Adrenal gland (tissue), 12 donors: ENCODE data around the gene TDRD10. TPM values are rescaled to one million over a fixed set of nuclear protein-coding genes. Genes with fewer than 3 reads are reported as not detected.

ENCODE experiments used
- DNase-seq, 7 donors: peaks; one replicate each; pipeline ENCODE4 v3.0.0-alpha.2; 2019 to 2020
- H3K27ac ChIP-seq, 5 donors: fragments of 200-600 bp; sonication (generic) in 4 of 5; 1 replicate in 3 of 5; 2 replicates in 2 of 5; pipeline versions ENCODE4 v1.5.1 to v1.8.0; 2016 to 2020; ENCODE audit warnings: mild to moderate bottlenecking in 1 of 5
- H3K27me3 ChIP-seq: fragments of 200-600 bp; 2 replicates; pipeline ENCODE4 v1.8.0; 2021
- H3K36me3 ChIP-seq, 2 donors: fragments of 200-600 bp; replicated peaks in 1 of 2; 1 replicate in 1 of 2; 2 replicates in 1 of 2; pipeline versions ENCODE4 v1.5.1 to v1.8.0; 2018 to 2022
- H3K4me1 ChIP-seq, 2 donors: fragments of 200-600 bp; replicated peaks in 1 of 2; 1 replicate in 1 of 2; 2 replicates in 1 of 2; pipeline versions ENCODE4 v1.5.1 to v1.8.0; 2018 to 2021
- H3K4me3 ChIP-seq, 4 donors: fragments of 200-600 bp; sonication (generic) in 3 of 4; one replicate each; pipeline ENCODE4 v1.5.1; 2016 to 2018
- H3K9me3 ChIP-seq, 3 donors: fragments of 200-600 bp; sonication (generic) in 1 of 3; replicated peaks in 1 of 3; 1 replicate in 2 of 3; 2 replicates in 1 of 3; pipeline versions ENCODE4 v1.5.1 to v1.8.0; 2016 to 2021
- POLR2A ChIP-seq, 2 donors: fragments of 450-650 bp; IDR thresholded peaks; one replicate each; pipeline ENCODE4 v1.6.1; 2017; ENCODE audit warnings: antibody characterized with exemption in 2 of 2, mild to moderate bottlenecking in 2 of 2, moderate library complexity in 1 of 2
- WGBS, 4 donors: extraction: QIAGEN DNeasy Blood & Tissue Kit in 2 of 4; methylation state at CpG; one replicate each; pipeline versions ENCODE4 v1.1.5 to v1.1.7; 2013 to 2017; 5-methylcytosine and 5-hydroxymethylcytosine counted together
- intact Hi-C, 2 donors: fragments of 100-400 bp; cut with DNase I; formaldehyde crosslinking; loops; one replicate each; pipeline versions ENCODE4 v1.14.1 to v1.15.0; 2022 to 2023
- polyA plus RNA-seq, 3 donors: library from polyadenylated mRNA; stranded (reverse); fragments of 200-250 nt in 2 of 3; fragments of 350-450 nt in 1 of 3; fragmentation: Illumina TruSeq in 1 of 3; extraction: RNeasy Lipid Tissue Mini Kit (QIAGEN cat#74804) in 1 of 3; gene quantifications; one replicate each; pipeline ENCODE4 v1.2.3, GENCODE V29; 2013 to 2014
- total RNA-seq, 9 donors: library from RNA; depleted of rRNA in 4 of 9; stranded (reverse); fragments of >200 nt in 4 of 9; fragments of 120-200 nt in 1 of 9; fragmentation: NEBNext Ultra II Directional in 1 of 9; extraction: Animal tissue kit (Norgen Biotek cat#: 25700) in 1 of 9; gene quantifications; one replicate each; pipeline versions ENCODE4 v1.1.0 to v1.2.4, GENCODE V29; 2013 to 2023
- TF ChIP-seq, protein P1 (sequence below), 6 experiments: fragments of 450-650 bp in 4 of 6; fragments of 200-600 bp in 2 of 6; sonication (generic) in 1 of 6; IDR thresholded peaks; 1 replicate in 5 of 6; 2 replicates in 1 of 6; pipeline versions ENCODE4 v1.5.1 to v1.8.0; 2016 to 2021; ENCODE audit warnings: antibody characterized with exemption in 6 of 6, mild to moderate bottlenecking in 2 of 6, moderate library complexity in 1 of 6
- donor health status: healthy with polysubstance abuse.
- donor health status: Bipolar disorder and iron deficiency.
- donor health status: DM: yes; HTN: yes; CAD: no.
- donor health status: DM: no; HTN: no; CAD: no.
- donor health status: DM: no; HTN: no; CAD: no.
- donor health status: DM: yes; HTN: yes; CAD: no.

The TDRD10 gene
- total and polyA plus RNA-seq, 12 donors: 0.55 to 24.9 (median 3.6) TPM; not detected in 1

DNA sequence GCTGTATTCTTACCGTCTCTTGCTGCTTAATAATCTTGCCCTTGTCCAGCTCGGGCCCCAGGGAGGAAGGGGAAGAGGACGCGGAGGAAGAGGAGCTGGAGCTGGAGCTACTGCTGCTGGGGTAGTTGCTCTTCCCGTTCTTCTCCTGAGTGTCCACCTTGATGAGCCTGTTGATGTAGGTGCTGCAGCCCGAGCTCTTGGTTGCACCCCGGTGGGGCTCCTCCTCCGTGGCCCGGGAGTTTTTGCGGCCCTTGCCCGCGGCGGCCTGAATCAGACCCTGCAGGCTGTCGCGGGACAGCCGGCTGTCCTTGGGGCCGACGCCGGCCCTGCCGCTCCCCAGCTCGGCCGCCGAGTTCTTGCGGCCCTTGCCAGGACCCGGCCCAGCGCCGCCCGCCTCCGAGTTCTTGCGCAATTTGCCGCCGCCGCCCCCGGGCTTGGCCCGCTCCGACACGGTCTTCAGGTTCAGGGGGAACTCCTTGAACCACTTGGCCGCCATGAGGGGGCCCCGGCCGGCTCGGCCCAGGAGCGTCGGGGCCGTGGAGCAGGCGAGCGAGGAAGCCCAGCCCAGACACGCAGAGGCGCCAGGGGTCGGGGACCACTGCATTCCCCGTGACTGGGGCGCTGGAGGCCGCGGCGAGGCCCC, 475 bp upstream of the TDRD10 start:
- TF ChIP-seq, protein P1, sequence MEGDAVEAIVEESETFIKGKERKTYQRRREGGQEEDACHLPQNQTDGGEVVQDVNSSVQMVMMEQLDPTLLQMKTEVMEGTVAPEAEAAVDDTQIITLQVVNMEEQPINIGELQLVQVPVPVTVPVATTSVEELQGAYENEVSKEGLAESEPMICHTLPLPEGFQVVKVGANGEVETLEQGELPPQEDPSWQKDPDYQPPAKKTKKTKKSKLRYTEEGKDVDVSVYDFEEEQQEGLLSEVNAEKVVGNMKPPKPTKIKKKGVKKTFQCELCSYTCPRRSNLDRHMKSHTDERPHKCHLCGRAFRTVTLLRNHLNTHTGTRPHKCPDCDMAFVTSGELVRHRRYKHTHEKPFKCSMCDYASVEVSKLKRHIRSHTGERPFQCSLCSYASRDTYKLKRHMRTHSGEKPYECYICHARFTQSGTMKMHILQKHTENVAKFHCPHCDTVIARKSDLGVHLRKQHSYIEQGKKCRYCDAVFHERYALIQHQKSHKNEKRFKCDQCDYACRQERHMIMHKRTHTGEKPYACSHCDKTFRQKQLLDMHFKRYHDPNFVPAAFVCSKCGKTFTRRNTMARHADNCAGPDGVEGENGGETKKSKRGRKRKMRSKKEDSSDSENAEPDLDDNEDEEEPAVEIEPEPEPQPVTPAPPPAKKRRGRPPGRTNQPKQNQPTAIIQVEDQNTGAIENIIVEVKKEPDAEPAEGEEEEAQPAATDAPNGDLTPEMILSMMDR (IDR thresholded peaks at IDR 0.05): peak in 1 of 6 experiments; percentile 5
- TF ChIP-seq POLR2A (IDR thresholded peaks at IDR 0.05): peak in 1 of 2 donors; percentile 40
- no peaks in the 10 kb centered on the region for H3K27me3 ChIP-seq
- H3K27ac ChIP-seq: peak overlapping the region in 3 of 5 donors; percentile 55 to 83 (median 75)
- peak; percentile 61 to 69 (median 63) for DNase-seq
- peak overlapping the region in 2 of 4 donors; percentile 43 to 53 for H3K4me3 ChIP-seq
- WGBS, 4 donors: 2 to 26% (median 16%) methylated on average over 4 to 54 of the region's 54 CpGs
- no peaks in the 10 kb centered on the region for H3K9me3 ChIP-seq
- H3K36me3 ChIP-seq: no peaks in the 10 kb centered on the region
- H3K4me1 ChIP-seq: peaks cover 16 to 45% of the 10 kb centered on the region in 2 donors
- intact Hi-C loops: no loop called here

GRCh38 chr1:154502744-154503115, 711 bp downstream of the TDRD10 start:
- intact Hi-C loops: no loop called here
- 14 to 16% (median 16%) methylated on average over 35 to 43 of the region's 43 CpGs; no CpG with 5 or more reads in 1 of the 4 donors for WGBS, 4 donors
- H3K27ac ChIP-seq: peak overlapping the region in 2 of 5 donors; percentile 75 to 83

GRCh38 chr1:154503898-154504297, 1.9 kb downstream of the TDRD10 start:
- H3K4me3 ChIP-seq: no peak overlapping the region
- no peaks in the 10 kb centered on the region for H3K27me3 ChIP-seq
- H3K4me1 ChIP-seq: peaks cover 6 to 34% of the 10 kb centered on the region in 2 donors
- intact Hi-C loops: no loop called here
- H3K9me3 ChIP-seq: no peaks in the 10 kb centered on the region
- no peaks in the 10 kb centered on the region for H3K36me3 ChIP-seq
- 84 to 88% (median 85%) methylated on average over 5 of the region's 5 CpGs for WGBS, 4 donors
- no peak for DNase-seq
- no peak for TF ChIP-seq POLR2A (IDR thresholded peaks at IDR 0.05)
- TF ChIP-seq, protein P1 (IDR thresholded peaks at IDR 0.05): no peak
- H3K27ac ChIP-seq: no peak overlapping the region

More at GRCh38 chr1:154502744-154503115, 711 bp downstream of the TDRD10 start:
- peak in 2 of 7 donors; percentile 13 to 14 for DNase-seq
- Histone ChIP-seq H3K9me3 (no peaks in the 10 kb centered on the region), H3K27me3 (no peaks in the 10 kb centered on the region), H3K36me3 (no peaks in the 10 kb centered on the region), H3K4me3 (peak overlapping the region in 2 of 4 donors; percentile 43 to 53), H3K4me1 (peaks cover 6 to 34% of the 10 kb centered on the region in 2 donors)
- TF ChIP-seq, protein P1 (IDR thresholded peaks at IDR 0.05): no peak
- no peak for TF ChIP-seq POLR2A (IDR thresholded peaks at IDR 0.05)

- 88 to 94% (median 92%) methylated on average over 3 of the region's 3 CpGs for WGBS, 4 donors
Measured at GRCh38 chr1:154512760-154513159, 10.7 kb downstream of the TDRD10 start.

More at GRCh38 chr1:154512760-154513159, 10.7 kb downstream of the TDRD10 start:
- no peaks in the 10 kb centered on the region for H3K27me3 ChIP-seq
- no peak for DNase-seq
- no peaks in the 10 kb centered on the region for H3K9me3 ChIP-seq
- no peak overlapping the region for H3K4me3 ChIP-seq
- no peak for TF ChIP-seq POLR2A (IDR thresholded peaks at IDR 0.05)
- TF ChIP-seq, protein P1 (IDR thresholded peaks at IDR 0.05): no peak
- no peaks in the 10 kb centered on the region for H3K4me1 ChIP-seq
- H3K27ac ChIP-seq: no peak overlapping the region
- intact Hi-C loops: no loop called here
- no peaks in the 10 kb centered on the region for H3K36me3 ChIP-seq
